IMR-90 (cell line): ENCODE results near the gene STAT6. TPM values are rescaled to one million over a fixed set of nuclear protein-coding genes. Genes with fewer than 3 reads are reported as not detected.

ENCODE experiments used
- ATAC-seq: fragments of 200-7000 bp; cut with Tn5 transposase; 2 replicates; pipeline ENCODE4 v1.9.1; 2020; ENCODE audit warnings: low read depth, mild to moderate bottlenecking, moderate library complexity
- BruUV-seq: library from RNA; stranded (reverse); fragments of 400-500 nt; replicated peaks from 2 replicates; lab custom pipeline; 2021; lab: Mats Ljungman, UMichigan
- CTCF ChIA-PET: fragments of 300-600 bp; formaldehyde crosslinking; extraction: SDS; loops from one replicate; lab custom pipeline; 2021; ENCODE audit warnings: antibody characterized with exemption; lab: Yijun Ruan, JAX
- POLR2A ChIA-PET: fragments of 300-600 bp; sonication (Branson Sonifier 250); formaldehyde crosslinking; loops from one replicate; lab custom pipeline; 2022; ENCODE audit warnings: antibody characterized with exemption; ENCODE audit not compliant: unreplicated experiment; lab: Charles Lee
- DNase-seq: peaks from one replicate; pipeline ENCODE4 v3.0.0; 2013
- H2AFZ ChIP-seq: replicated peaks from 2 replicates; pipeline ENCODE3; 2013; ENCODE audit warnings: low read length, mild to moderate bottlenecking; ENCODE audit not compliant: poor library complexity
- H2AK5ac ChIP-seq: 2 replicates; pipeline ENCODE4 v1.6.1; 2013; ENCODE audit warnings: low read depth, low read length, inconsistent platforms
- H2AK9ac ChIP-seq: replicated peaks from 2 replicates; pipeline ENCODE3; 2013; ENCODE audit warnings: mild to moderate bottlenecking, low read depth, low read length, moderate library complexity; ENCODE audit not compliant: poor library complexity
- H2BK120ac ChIP-seq: 2 replicates; pipeline ENCODE4 v1.6.1; 2013; ENCODE audit warnings: low read depth, low read length, inconsistent platforms
- H2BK15ac ChIP-seq: 3 replicates; pipeline ENCODE4 v1.6.1; 2013; ENCODE audit warnings: low read depth, low read length, inconsistent platforms
- H2BK20ac ChIP-seq: 2 replicates; pipeline ENCODE4 v1.6.1; 2013; ENCODE audit warnings: low read depth, mild to moderate bottlenecking, inconsistent platforms, low read length, moderate library complexity
- H2BK5ac ChIP-seq: 2 replicates; pipeline ENCODE4 v1.6.1; 2013; ENCODE audit warnings: mild to moderate bottlenecking, low read depth, low read length, inconsistent platforms; ENCODE audit not compliant: poor library complexity, severe bottlenecking
- H3K14ac ChIP-seq: replicated peaks from 2 replicates; pipeline ENCODE4 v1.6.1; 2013; ENCODE audit warnings: low read depth, low read length, inconsistent platforms
- H3K18ac ChIP-seq: 2 replicates; pipeline ENCODE4 v1.6.1; 2013; ENCODE audit warnings: low read depth, low read length, control low read depth
- H3K23ac ChIP-seq: 2 replicates; pipeline ENCODE4 v1.6.1; 2013; ENCODE audit warnings: low read depth, low read length, inconsistent platforms
- H3K27ac ChIP-seq: 2 replicates; pipeline ENCODE4 v1.5.1; 2013; ENCODE audit warnings: mild to moderate bottlenecking, control low read depth, low read length; ENCODE audit not compliant: insufficient read depth
- H3K27me3 ChIP-seq: 2 replicates; pipeline ENCODE4 v1.6.1; 2013; ENCODE audit warnings: low read length; ENCODE audit not compliant: control insufficient read depth, insufficient read depth
- H3K36me3 ChIP-seq: 2 replicates; pipeline ENCODE4 v1.6.1; 2013; ENCODE audit warnings: low read length, mixed read lengths; ENCODE audit not compliant: control insufficient read depth, insufficient read depth
- H3K4ac ChIP-seq: 2 replicates; pipeline ENCODE4 v1.6.1; 2013; ENCODE audit warnings: low read depth, low read length, inconsistent platforms
- H3K4me1 ChIP-seq: 2 replicates; pipeline ENCODE4 v1.6.1; 2013; ENCODE audit warnings: low read length, mixed read lengths; ENCODE audit not compliant: control insufficient read depth, insufficient read depth
- H3K4me2 ChIP-seq: 2 replicates; pipeline ENCODE4 v1.6.1; 2013; ENCODE audit warnings: low read depth, mild to moderate bottlenecking, control low read depth, low read length, moderate library complexity
- H3K4me3 ChIP-seq: 2 replicates; pipeline ENCODE4 v1.5.1; 2013; ENCODE audit warnings: low read depth, mild to moderate bottlenecking, control low read depth, low read length, moderate library complexity; ENCODE audit not compliant: insufficient read depth
- H3K56ac ChIP-seq: 2 replicates; pipeline ENCODE4 v1.6.1; 2013; ENCODE audit warnings: low read length, inconsistent platforms; ENCODE audit not compliant: insufficient read depth; ENCODE audit errors: extremely low read depth
- H3K79me1 ChIP-seq, 2 experiments: 2 replicates each; pipeline ENCODE4 v1.6.1; 2013; ENCODE audit warnings: low read length in 2 of 2, inconsistent platforms in 1 of 2, low read depth in 1 of 2
- H3K9ac ChIP-seq: 2 replicates; pipeline ENCODE4 v1.6.1; 2013; ENCODE audit warnings: low read depth, low read length, control low read depth
- H3K9me1 ChIP-seq: 2 replicates; pipeline ENCODE4 v1.6.1; 2013; ENCODE audit warnings: low read length, inconsistent platforms; ENCODE audit not compliant: insufficient read depth
- H3K9me3 ChIP-seq: 2 replicates; pipeline ENCODE4 v1.6.1; 2013; ENCODE audit warnings: low read length; ENCODE audit not compliant: control insufficient read depth, insufficient read depth
- H4K20me1 ChIP-seq: 2 replicates; pipeline ENCODE4 v1.6.1; 2013; ENCODE audit warnings: low read length, inconsistent platforms; ENCODE audit not compliant: insufficient read depth
- H4K5ac ChIP-seq: 2 replicates; pipeline ENCODE4 v1.6.1; 2013; ENCODE audit warnings: mild to moderate bottlenecking, low read depth, low read length, control low read depth
- H4K8ac ChIP-seq, 2 experiments: 2 replicates each; pipeline ENCODE4 v1.6.1; 2013; ENCODE audit warnings: low read depth in 2 of 2, low read length in 2 of 2, control low read depth in 1 of 2, inconsistent platforms in 1 of 2
- H4K91ac ChIP-seq: 2 replicates; pipeline ENCODE4 v1.6.1; 2013; ENCODE audit warnings: low read depth, low read length, inconsistent platforms; ENCODE audit not compliant: insufficient read depth
- BHLHE40 ChIP-seq: fragments of 150-350 bp; IDR thresholded peaks from 2 replicates; pipeline ENCODE4 v1.6.1; 2016; ENCODE audit warnings: mild to moderate bottlenecking, low read depth, low read length
- CEBPB ChIP-seq: IDR thresholded peaks from 2 replicates; pipeline ENCODE4 v1.6.1; 2012; ENCODE audit warnings: low read depth, low read length, improper control_type of control experiment
- CHD1 ChIP-seq: IDR thresholded peaks from 2 replicates; pipeline ENCODE4 v1.6.1; 2012; ENCODE audit warnings: low read depth, low read length, improper control_type of control experiment
- FOS ChIP-seq: fragments of 150-350 bp; IDR thresholded peaks from 2 replicates; pipeline ENCODE4 v1.6.1; 2016; ENCODE audit warnings: low read depth, low read length
- MAZ ChIP-seq: IDR thresholded peaks from 2 replicates; pipeline ENCODE4 v1.6.1; 2012; ENCODE audit warnings: low read depth, mild to moderate bottlenecking, low read length, improper control_type of control experiment, moderate library complexity, borderline replicate concordance
- MXI1 ChIP-seq: IDR thresholded peaks from 2 replicates; pipeline ENCODE4 v1.6.1; 2012; ENCODE audit warnings: low read depth, mild to moderate bottlenecking, low read length, moderate library complexity, borderline replicate concordance
- NFE2L2 ChIP-seq: fragments of 150-350 bp; IDR thresholded peaks from 2 replicates; pipeline ENCODE4 v1.6.1; 2016; ENCODE audit warnings: low read depth, mild to moderate bottlenecking, low read length
- RAD21 ChIP-seq: IDR thresholded peaks from 2 replicates; pipeline ENCODE4 v1.6.1; 2012; ENCODE audit warnings: low read length, improper control_type of control experiment
- RFX5 ChIP-seq: IDR thresholded peaks from 2 replicates; pipeline ENCODE4 v1.8.0; 2012; ENCODE audit warnings: low read depth, mild to moderate bottlenecking, low read length, moderate library complexity
- SMC3 ChIP-seq: fragments of 150-350 bp; IDR thresholded peaks from 2 replicates; pipeline ENCODE4 v1.6.1; 2016; ENCODE audit warnings: low read depth, mild to moderate bottlenecking, antibody characterized with exemption, low read length, moderate library complexity
- WGBS, 2 experiments: methylation state at CpG; one replicate each; pipeline versions ENCODE4 v1.1.5 to v1.1.7; 2013; ENCODE audit warnings: missing lambda C conversion rate in 2 of 2; ENCODE audit not compliant: insufficient read length in 1 of 2; ENCODE audit errors: extremely low coverage in 2 of 2; 5-methylcytosine and 5-hydroxymethylcytosine counted together
- dilution Hi-C: fragments of 300-500 bp; cut with HindIII; formaldehyde crosslinking; loops from one replicate; pipeline ENCODE4 v1.14.3; 2018; ENCODE audit warnings: low sequenced_read_pairs; ENCODE audit not compliant: unreplicated experiment
- in situ Hi-C: fragments of 300-500 bp; cut with MboI; formaldehyde crosslinking; loops from 3 replicates; pipeline ENCODE4 v1.14.3; 2019; ENCODE audit warnings: low sequenced_read_pairs, inconsistent platforms, mixed read lengths
- intact Hi-C: fragments of 100-400 bp; cut with micrococcal nuclease; formaldehyde crosslinking; loops from 2 replicates; pipeline ENCODE4 v1.10.0; 2022
- polyA plus RNA-seq, 3 experiments: library from polyadenylated mRNA; depleted of rRNA; stranded (reverse); fragments of >200 nt; gene quantifications; 2 replicates each; pipeline ENCODE4 v1.2.3, GENCODE V29; 2012; ENCODE audit warnings: low replicate concordance in 1 of 3
- total RNA-seq: library from RNA; depleted of rRNA; stranded (reverse); fragments of >200 nt; gene quantifications from 2 replicates; pipeline ENCODE4 v1.2.3, GENCODE V29; 2012
- TF ChIP-seq, protein P1 (sequence below): fragments of 150-350 bp; IDR thresholded peaks from 2 replicates; pipeline ENCODE4 v1.6.1; 2016; ENCODE audit warnings: low read depth, mild to moderate bottlenecking, low read length, moderate library complexity, borderline replicate concordance

The STAT6 gene
- total and polyA plus RNA-seq, 2 of the 4 experiments (the other 2 are of a cell fraction), result 43.4 to 96.9 TPM

DNA sequence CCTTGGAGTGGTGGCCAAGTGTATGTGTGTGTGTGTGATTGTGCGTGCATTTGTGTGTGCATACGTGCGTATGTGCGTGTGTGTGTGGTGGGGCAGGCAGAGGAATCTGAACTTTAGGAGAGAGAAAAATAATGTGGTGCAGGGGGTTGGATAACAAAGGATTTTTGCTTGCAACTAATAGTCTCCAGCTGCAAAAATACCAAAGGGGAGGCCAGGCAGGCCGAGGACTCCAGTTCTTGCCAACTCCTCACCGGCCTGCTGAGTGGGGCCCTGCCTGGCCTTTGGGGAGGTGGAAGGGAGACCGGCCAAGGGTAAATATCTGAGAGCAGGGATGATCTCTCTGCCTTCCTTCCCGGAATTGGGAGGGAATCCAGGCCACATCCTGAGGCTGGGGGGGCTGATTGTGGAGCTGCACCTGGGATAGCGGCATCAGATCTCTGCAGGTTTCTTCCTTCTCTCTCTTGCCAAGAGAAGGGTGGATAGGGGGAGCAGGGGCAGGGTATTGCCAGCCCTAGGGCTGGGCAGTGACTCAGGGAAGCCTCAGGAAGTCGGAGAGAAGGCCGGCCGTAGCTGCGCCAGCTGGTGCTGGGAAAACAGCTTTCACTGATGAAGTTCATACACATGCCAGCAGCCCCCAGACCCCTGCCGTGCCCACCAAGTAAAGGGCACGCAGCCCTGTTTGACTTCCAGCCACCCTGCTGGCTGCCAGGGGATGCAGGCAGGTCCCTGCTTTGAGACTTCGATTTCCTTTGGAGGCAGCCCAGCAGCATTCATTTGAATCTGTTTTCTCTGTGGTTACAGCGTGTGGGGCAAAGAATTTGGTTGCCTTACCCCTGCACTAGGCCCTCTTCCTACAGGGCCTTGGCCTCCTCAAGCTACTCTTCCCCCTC, 40.8 kb upstream of the STAT6 start:
- H3K27ac ChIP-seq, result peak overlapping the region; percentile 81
- H3K23ac ChIP-seq, result peak overlapping the region; percentile 79; the same call in 1 of the 2 replicates
- H4K91ac ChIP-seq, result peak overlapping the region; percentile 72
- peaks cover 70% of the 10 kb centered on the region for H3K36me3 ChIP-seq
- peak overlapping the region; percentile 72 for H4K5ac ChIP-seq
- H3K14ac ChIP-seq, result peak overlapping the region; percentile 87
- TF ChIP-seq SMC3 (no peak), CEBPB (no peak), MXI1 (no peak), CHD1 (no peak), BHLHE40 (no peak), NFE2L2 (no peak), MAZ (no peak; the same call in 1 of the 2 replicates), RAD21 (no peak), FOS (no peak), RFX5 (no peak)
- TF ChIP-seq, protein P1, sequence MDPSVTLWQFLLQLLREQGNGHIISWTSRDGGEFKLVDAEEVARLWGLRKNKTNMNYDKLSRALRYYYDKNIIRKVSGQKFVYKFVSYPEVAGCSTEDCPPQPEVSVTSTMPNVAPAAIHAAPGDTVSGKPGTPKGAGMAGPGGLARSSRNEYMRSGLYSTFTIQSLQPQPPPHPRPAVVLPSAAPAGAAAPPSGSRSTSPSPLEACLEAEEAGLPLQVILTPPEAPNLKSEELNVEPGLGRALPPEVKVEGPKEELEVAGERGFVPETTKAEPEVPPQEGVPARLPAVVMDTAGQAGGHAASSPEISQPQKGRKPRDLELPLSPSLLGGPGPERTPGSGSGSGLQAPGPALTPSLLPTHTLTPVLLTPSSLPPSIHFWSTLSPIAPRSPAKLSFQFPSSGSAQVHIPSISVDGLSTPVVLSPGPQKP, result no peak
- H3K9me3 ChIP-seq, result no peaks in the 10 kb centered on the region
- peak overlapping the region; percentile 30; the same call in 1 of the 2 replicates for H2BK20ac ChIP-seq
- ChIA-PET POLR2A (no interaction called here), CTCF (interaction anchor here (0.5 to 0.8 kb wide), 2 partner anchors 26 to 27 kb away, joined by 3 read pairs; no protein-coding TSS in a partner anchor)
- BruUV-seq, result no TSS peak
- peak overlapping the region; percentile 82 for H2AK9ac ChIP-seq
- ATAC-seq (peak; percentile 43), DNase-seq (peak; percentile 74)
- peak overlapping the region; percentile 10 for H3K9ac ChIP-seq
- dilution Hi-C loops (no loop called here), intact Hi-C loops (no loop called here), in situ Hi-C loops (no loop called here)
- peak overlapping the region; percentile 87 for H3K4ac ChIP-seq
- H2BK15ac ChIP-seq, result peak overlapping the region; percentile 50; the same call in 1 of the 3 replicates
- H2BK120ac ChIP-seq, result peak overlapping the region; percentile 66; the same call in 1 of the 2 replicates
- no peaks in the 10 kb centered on the region for H3K27me3 ChIP-seq
- H2AK5ac ChIP-seq, result peak overlapping the region; percentile 94
- peaks cover 53% of the 10 kb centered on the region for H3K4me1 ChIP-seq
- peak overlapping the region; percentile 48 for H3K4me2 ChIP-seq
- peak overlapping the region; percentile 78 for H3K18ac ChIP-seq
- peaks cover 45% of the 10 kb centered on the region for H3K9me1 ChIP-seq
- H3K4me3 ChIP-seq, result no peak overlapping the region
- H3K79me1 ChIP-seq, result peaks cover 41 to 94% of the 10 kb centered on the region in 2 experiments
- peak overlapping the region; percentile 64 for H2AFZ ChIP-seq
- H4K20me1 ChIP-seq, result peaks cover 64% of the 10 kb centered on the region
- H4K8ac ChIP-seq, result peak overlapping the region; percentile 51 to 53; a peak in 3 of 4 replicates
- H3K56ac ChIP-seq, result no peak overlapping the region
- peak overlapping the region; percentile 74 for H2BK5ac ChIP-seq
- 24% methylated on average over 9 of the region's 17 CpGs; no CpG with 5 or more reads in 1 of the 2 experiments for WGBS, 2 experiments
